Measurements from ENCODE around the gene CACNA1B. TPM values are rescaled to one million over a fixed set of nuclear protein-coding genes. Genes with fewer than 3 reads are reported as not detected.

Gene CACNA1B
- total and polyA plus RNA-seq, 4 donors: 0.01 to 0.20 (median 0.09) TPM; not detected in 1

- ATAC-seq (ENCODE audit: insufficient read depth, low FRiP score): no peak
- peaks cover 0 to 17% (median 0%) of the 10 kb centered on the region in 4 donors for H3K9me3 ChIP-seq (ENCODE audit: control insufficient read depth in 4 of 4, insufficient read depth in 3 of 4, low read length in 3 of 4)
- peaks cover 0 to 9% (median 0%) of the 10 kb centered on the region in 5 donors for H3K4me1 ChIP-seq (ENCODE audit: control insufficient read depth in 5 of 5, insufficient read depth in 5 of 5, low read length in 5 of 5)
- no peak overlapping the region for H3K27ac ChIP-seq (ENCODE audit: low read depth in 1 of 2, low read length in 1 of 2)
- TF ChIP-seq, protein P1, sequence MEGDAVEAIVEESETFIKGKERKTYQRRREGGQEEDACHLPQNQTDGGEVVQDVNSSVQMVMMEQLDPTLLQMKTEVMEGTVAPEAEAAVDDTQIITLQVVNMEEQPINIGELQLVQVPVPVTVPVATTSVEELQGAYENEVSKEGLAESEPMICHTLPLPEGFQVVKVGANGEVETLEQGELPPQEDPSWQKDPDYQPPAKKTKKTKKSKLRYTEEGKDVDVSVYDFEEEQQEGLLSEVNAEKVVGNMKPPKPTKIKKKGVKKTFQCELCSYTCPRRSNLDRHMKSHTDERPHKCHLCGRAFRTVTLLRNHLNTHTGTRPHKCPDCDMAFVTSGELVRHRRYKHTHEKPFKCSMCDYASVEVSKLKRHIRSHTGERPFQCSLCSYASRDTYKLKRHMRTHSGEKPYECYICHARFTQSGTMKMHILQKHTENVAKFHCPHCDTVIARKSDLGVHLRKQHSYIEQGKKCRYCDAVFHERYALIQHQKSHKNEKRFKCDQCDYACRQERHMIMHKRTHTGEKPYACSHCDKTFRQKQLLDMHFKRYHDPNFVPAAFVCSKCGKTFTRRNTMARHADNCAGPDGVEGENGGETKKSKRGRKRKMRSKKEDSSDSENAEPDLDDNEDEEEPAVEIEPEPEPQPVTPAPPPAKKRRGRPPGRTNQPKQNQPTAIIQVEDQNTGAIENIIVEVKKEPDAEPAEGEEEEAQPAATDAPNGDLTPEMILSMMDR (IDR thresholded peaks at IDR 0.05; ENCODE audit: control extremely low read depth, extremely low read depth): no peak
- DNase-seq: no peak
- no peak overlapping the region for H3K9ac ChIP-seq (ENCODE audit: insufficient read depth in 1 of 2, low read length in 2 of 2)
- no peaks in the 10 kb centered on the region for H3K36me3 ChIP-seq (ENCODE audit: control insufficient read depth in 4 of 4, insufficient read depth in 4 of 4, low read length in 4 of 4)
- 85 to 93% methylated on average over 8 of the region's 8 CpGs for WGBS, 2 donors
- H3K27me3 ChIP-seq (ENCODE audit: control insufficient read depth in 3 of 3, insufficient read depth in 3 of 3, low read length in 2 of 3): peaks cover 11 to 19% (median 17%) of the 10 kb centered on the region in 3 donors
- H3K4me3 ChIP-seq: no peak overlapping the region
Observed at GRCh38 chr9:137879566-137880150, 2.1 kb downstream of the CACNA1B start.

DNA sequence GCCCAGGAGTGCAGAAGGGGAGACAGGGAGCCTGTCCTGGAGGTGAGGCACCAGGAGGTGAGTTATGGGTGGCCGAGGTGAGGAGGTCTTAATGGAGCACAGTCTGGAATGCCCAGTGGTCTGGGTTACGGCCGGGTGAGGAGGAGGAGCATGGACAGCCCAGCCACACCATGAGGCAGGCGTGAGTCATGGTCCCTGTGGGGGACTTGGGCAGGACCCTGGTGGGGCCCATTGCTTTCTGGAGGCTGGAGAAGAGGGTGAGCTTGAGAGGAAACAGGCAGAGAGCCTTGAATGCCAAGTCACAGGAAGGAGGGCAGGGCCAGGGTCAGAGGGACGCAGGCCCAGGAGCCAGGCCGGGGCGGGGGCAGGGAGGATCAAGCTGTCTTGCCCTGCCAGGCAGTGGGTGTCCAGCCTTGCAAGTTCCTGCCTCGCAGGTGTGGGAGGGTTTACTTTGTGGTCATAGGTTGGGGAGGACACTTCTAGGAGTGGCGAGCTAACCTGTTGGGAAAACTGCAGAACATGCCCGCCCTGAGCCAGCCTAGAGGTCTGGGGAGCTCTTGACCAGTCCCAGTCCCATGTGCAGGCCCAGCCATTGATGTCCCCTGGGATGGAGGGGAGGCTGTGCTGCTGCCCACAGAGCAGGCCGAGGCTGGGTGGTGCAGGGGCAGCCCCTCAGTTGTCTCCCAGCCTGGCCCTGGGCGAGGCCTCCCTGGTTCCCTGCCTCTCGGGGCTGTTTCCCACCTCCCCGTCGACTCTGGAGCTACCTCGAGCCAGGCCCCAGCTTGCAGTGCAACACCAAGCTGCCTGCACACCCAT is 2.8 kb downstream of the CACNA1B start:
- DNase-seq: no peak
- H3K27me3 ChIP-seq (ENCODE audit: control insufficient read depth in 3 of 3, insufficient read depth in 3 of 3, low read length in 2 of 3): peaks cover 9 to 17% (median 16%) of the 10 kb centered on the region in 3 donors

DNA sequence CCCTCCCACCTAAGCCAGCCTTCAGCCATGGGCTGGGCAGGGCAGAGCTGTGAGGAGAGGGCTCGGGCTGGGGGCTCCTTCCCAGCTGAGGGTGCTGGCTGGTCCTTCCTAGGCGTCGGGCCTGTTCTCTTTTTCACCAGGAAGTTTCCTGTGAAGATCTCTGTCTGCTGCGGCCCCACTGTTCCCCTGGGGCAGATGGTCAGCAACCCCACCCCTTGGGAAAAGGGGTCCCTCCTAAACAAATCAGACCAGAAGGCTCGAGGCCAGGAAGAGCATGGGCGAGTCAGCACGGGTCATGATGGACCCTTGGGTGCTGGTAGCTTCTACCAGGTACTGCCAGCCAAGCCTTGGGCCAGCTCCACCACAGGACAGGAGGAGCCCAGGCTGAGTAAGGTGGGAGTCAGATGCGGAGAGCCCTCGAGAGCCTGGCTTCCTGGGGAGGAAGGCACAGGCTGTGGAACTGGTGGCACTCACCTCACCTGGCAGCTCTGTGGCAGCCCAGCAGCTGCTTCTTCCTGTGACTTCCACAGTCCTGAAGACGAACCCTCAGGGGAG is 3.5 kb downstream of the CACNA1B start:
- DNase-seq: no peak
- WGBS, 2 donors: 78 to 88% methylated on average over 10 of the region's 10 CpGs

More for the DNA sequence above, 2.8 kb downstream of the CACNA1B start:
- Histone ChIP-seq H3K4me1 (ENCODE audit: control insufficient read depth in 5 of 5, insufficient read depth in 5 of 5, low read length in 5 of 5) (peaks cover 0 to 9% (median 0%) of the 10 kb centered on the region in 5 donors), H3K27ac (ENCODE audit: low read depth in 1 of 2, low read length in 1 of 2) (no peak overlapping the region), H3K4me3 (no peak overlapping the region), H3K9me3 (ENCODE audit: control insufficient read depth in 4 of 4, insufficient read depth in 3 of 4, low read length in 3 of 4) (peaks cover 0 to 13% (median 0%) of the 10 kb centered on the region in 4 donors), H3K36me3 (ENCODE audit: control insufficient read depth in 4 of 4, insufficient read depth in 4 of 4, low read length in 4 of 4) (no peaks in the 10 kb centered on the region), H3K9ac (ENCODE audit: insufficient read depth in 1 of 2, low read length in 2 of 2) (no peak overlapping the region)
- ATAC-seq (ENCODE audit: insufficient read depth, low FRiP score): no peak
- 82 to 85% methylated on average over 16 of the region's 16 CpGs for WGBS, 2 donors
- TF ChIP-seq, protein P1 (IDR thresholded peaks at IDR 0.05; ENCODE audit: control extremely low read depth, extremely low read depth): no peak

More for the DNA sequence above, 3.5 kb downstream of the CACNA1B start:
- TF ChIP-seq, protein P1 (IDR thresholded peaks at IDR 0.05; ENCODE audit: control extremely low read depth, extremely low read depth): no peak
- no peak overlapping the region for H3K27ac ChIP-seq (ENCODE audit: low read depth in 1 of 2, low read length in 1 of 2)
- no peak for ATAC-seq (ENCODE audit: insufficient read depth, low FRiP score)
- peaks cover 0 to 9% (median 0%) of the 10 kb centered on the region in 5 donors for H3K4me1 ChIP-seq (ENCODE audit: control insufficient read depth in 5 of 5, insufficient read depth in 5 of 5, low read length in 5 of 5)
- H3K27me3 ChIP-seq (ENCODE audit: control insufficient read depth in 3 of 3, insufficient read depth in 3 of 3, low read length in 2 of 3): peaks cover 6 to 17% (median 9%) of the 10 kb centered on the region in 3 donors
- H3K9me3 ChIP-seq (ENCODE audit: control insufficient read depth in 4 of 4, insufficient read depth in 3 of 4, low read length in 3 of 4): peaks cover 0 to 10% (median 0%) of the 10 kb centered on the region in 4 donors
- no peak overlapping the region for H3K9ac ChIP-seq (ENCODE audit: insufficient read depth in 1 of 2, low read length in 2 of 2)
- no peak overlapping the region for H3K4me3 ChIP-seq
- H3K36me3 ChIP-seq (ENCODE audit: control insufficient read depth in 4 of 4, insufficient read depth in 4 of 4, low read length in 4 of 4): no peaks in the 10 kb centered on the region

Data from lung (tissue), 12 donors.